HG02588 (cell line): Measurements from ENCODE around the gene TMEM121B.

Experiments used
- ATAC-seq: cut with Tn5 transposase; IDR thresholded peaks from one replicate; pipeline ENCODE4 v1.9.1; 2021; ENCODE audit warnings: mild to moderate bottlenecking, moderate library complexity; ENCODE audit not compliant: unreplicated experiment

TMEM121B gene

GRCh38 chr22:17095538-17095937 is 25.6 kb downstream of the TMEM121B start:
- no peak for ATAC-seq

GRCh38 chr22:17093081-17093480 is 28.1 kb downstream of the TMEM121B start:
- no peak for ATAC-seq

GRCh38 chr22:17091851-17092250 is 29.3 kb downstream of the TMEM121B start:
- ATAC-seq, result no peak

- no peak for ATAC-seq
Measured at GRCh38 chr22:17090550-17090949, 30.6 kb downstream of the TMEM121B start.

GRCh38 chr22:17087498-17088131 is 33.5 kb downstream of the TMEM121B start:
- peak; percentile 29 for ATAC-seq

- ATAC-seq, result no peak
Measured at GRCh38 chr22:17086788-17087497, 34.2 kb downstream of the TMEM121B start.

GRCh38 chr22:17086296-17086695 is 34.9 kb downstream of the TMEM121B start:
- ATAC-seq, result no peak

GRCh38 chr22:17085277-17086181 is 35.6 kb downstream of the TMEM121B start:
- ATAC-seq, result peak; percentile 8

GRCh38 chr22:17084554-17085276 is 36.4 kb downstream of the TMEM121B start, which contains the start of gene IL17RA:
IL17RA (plus strand) TSS chr22:17085000; CDS start chr22:17085092, 92 bp downstream.
- ATAC-seq, result peak; percentile 92

- no peak for ATAC-seq
Measured at GRCh38 chr22:17083811-17084441, 37.2 kb downstream of the TMEM121B start.

- ATAC-seq, result no peak
Measured at GRCh38 chr22:17083255-17083654, 37.9 kb downstream of the TMEM121B start.

GRCh38 chr22:17079572-17079971 is 41.6 kb downstream of the TMEM121B start:
- no peak for ATAC-seq

- ATAC-seq, result no peak
Measured at GRCh38 chr22:17077255-17077654, 43.9 kb downstream of the TMEM121B start.

- ATAC-seq, result no peak
Measured at GRCh38 chr22:17074648-17075002, 46.5 kb downstream of the TMEM121B start.

GRCh38 chr22:17072877-17073276 is 48.3 kb downstream of the TMEM121B start:
- ATAC-seq, result no peak
